GM12872 (cell line): Measurements from ENCODE around the gene GMPPB.

Experiments used
- TF ChIP-seq, protein P1 (sequence below): IDR thresholded peaks from 3 replicates; pipeline ENCODE4 v1.5.1; 2011; ENCODE audit warnings: low read depth, mild to moderate bottlenecking, low read length, moderate library complexity; ENCODE audit not compliant: insufficient read depth

The GMPPB gene

DNA sequence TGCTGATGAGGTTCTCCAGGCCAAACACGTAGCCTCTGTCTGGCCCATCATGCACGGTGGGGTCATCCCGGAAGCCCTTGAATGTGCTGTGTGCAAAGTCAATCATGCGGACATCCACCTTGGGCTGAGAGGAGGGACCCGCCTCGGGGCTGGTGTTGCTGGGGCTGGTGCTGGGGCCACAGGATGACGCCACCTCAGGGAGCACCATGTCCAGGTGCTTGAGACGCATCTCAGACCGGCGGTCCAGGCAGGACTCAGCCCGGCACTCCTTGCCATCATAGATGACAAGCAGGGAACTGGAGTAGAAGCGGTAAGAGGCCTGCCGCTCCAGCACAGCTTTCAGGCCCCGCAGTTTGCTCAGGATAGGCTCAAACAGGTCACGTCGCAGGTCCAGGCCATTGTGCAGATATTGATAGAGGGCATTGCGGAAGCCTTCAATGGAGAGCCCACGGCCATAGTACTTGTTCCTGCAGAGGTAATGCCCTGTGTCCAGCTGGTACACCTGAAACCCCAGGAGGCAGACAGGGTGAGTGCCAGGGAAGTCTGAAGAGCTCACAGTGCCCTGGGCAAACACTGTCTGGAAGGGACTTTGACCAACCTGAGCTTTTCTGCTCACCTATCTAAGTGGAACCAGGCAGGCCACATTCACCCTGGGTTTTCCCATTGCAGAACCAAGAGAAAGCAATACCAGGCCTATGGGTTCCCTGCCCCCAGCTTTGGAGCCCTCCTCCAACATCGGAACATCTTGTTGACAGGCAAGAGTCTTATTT is 3.6 kb upstream of the GMPPB start:
- TF ChIP-seq, protein P1, sequence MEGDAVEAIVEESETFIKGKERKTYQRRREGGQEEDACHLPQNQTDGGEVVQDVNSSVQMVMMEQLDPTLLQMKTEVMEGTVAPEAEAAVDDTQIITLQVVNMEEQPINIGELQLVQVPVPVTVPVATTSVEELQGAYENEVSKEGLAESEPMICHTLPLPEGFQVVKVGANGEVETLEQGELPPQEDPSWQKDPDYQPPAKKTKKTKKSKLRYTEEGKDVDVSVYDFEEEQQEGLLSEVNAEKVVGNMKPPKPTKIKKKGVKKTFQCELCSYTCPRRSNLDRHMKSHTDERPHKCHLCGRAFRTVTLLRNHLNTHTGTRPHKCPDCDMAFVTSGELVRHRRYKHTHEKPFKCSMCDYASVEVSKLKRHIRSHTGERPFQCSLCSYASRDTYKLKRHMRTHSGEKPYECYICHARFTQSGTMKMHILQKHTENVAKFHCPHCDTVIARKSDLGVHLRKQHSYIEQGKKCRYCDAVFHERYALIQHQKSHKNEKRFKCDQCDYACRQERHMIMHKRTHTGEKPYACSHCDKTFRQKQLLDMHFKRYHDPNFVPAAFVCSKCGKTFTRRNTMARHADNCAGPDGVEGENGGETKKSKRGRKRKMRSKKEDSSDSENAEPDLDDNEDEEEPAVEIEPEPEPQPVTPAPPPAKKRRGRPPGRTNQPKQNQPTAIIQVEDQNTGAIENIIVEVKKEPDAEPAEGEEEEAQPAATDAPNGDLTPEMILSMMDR, result no peak

DNA sequence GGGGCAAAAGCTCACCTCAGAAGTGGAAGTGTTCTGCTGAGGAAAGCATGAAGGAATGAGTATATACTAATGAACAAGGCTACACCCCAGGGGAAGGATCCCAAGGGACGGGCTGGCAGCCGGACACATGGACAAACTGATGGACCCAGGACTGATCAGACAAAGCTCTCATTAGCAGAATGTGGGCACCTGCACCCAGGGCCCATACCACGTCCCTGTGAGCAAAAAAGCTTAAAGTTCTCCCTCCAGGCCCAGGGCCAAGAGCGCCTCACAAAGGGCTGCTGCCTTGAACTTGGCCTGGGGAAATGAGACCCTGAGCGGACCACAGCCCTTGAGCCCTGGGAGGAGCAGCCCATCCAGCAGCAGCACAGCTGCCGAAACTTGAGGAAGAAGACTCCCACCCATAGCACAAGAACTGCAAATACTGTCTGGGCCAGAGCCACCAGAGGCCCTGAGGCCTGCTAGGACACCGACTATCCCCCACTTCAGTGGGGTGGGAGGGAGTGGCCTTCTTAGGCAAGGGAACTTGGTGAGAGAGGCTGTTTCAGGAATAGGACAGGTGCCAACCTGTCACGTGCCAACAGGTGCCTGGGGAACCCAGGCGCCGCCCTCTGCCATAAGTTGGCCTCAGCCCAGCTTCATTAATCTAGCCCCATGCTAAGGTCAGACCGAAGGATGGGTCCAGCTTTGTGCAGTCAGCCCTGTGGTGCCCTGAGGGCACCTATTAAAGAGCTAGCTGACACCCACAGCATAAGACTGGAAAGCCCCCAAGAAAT is 2.3 kb upstream of the GMPPB start:
- TF ChIP-seq, protein P1, result no peak

DNA sequence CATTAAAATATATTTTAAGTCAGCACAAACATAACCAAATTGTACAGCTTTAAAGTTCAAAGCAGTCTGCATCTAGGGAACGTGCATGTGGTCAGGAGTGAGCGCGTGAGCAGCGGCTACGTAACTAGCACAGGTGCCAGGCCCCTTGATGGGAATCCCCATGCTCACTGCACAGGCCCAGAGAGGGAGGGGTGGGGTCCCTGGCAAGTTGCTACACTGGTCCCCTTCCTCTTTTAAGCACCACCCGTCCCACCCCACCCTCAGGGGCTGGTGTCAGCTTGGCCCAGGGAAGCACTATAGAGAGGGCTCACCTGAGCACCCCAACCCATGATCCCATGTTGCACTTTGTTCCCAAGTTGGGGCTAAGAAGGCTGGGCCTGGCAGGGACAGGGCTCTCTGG is 835 bp upstream of the GMPPB start:
- TF ChIP-seq, protein P1, result no peak

DNA sequence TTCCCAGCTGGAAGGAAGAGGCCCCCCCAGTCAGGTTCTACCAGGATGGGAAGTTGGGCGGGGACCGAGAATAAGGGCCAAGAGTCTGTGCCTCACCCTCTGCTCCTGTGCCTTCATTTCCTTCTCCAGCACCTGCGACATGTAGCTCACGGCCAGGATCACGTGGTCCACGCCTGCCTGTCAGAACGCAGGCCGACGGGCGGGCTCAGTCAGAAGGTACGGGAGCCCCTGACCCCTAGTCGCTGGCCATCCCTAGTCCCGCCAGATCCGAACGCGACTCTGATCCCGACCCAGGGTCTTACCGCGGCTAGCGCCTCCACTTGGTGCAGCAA is 489 bp downstream of the GMPPB start:
- TF ChIP-seq, protein P1, result no peak

DNA sequence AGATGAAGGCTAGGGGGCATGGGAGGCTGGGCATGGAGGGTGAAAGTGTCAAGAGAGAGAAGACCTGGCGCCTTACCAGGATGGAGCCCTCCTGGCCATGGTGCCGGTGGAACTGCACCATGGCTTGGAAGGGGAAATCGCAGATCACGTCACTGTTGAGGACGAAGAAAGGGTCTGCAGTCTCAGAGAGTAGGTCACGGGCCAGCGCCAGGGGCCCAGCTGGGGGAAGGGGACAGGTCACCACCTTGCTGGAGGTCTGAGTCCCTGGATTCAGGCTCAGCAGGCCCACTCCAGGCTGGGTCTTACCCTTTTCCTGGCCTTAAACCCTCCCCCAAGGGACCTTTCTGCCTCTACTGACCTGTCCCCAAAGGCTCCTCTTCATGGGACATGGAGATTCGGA is 855 bp downstream of the GMPPB start:
- TF ChIP-seq, protein P1, result no peak

DNA sequence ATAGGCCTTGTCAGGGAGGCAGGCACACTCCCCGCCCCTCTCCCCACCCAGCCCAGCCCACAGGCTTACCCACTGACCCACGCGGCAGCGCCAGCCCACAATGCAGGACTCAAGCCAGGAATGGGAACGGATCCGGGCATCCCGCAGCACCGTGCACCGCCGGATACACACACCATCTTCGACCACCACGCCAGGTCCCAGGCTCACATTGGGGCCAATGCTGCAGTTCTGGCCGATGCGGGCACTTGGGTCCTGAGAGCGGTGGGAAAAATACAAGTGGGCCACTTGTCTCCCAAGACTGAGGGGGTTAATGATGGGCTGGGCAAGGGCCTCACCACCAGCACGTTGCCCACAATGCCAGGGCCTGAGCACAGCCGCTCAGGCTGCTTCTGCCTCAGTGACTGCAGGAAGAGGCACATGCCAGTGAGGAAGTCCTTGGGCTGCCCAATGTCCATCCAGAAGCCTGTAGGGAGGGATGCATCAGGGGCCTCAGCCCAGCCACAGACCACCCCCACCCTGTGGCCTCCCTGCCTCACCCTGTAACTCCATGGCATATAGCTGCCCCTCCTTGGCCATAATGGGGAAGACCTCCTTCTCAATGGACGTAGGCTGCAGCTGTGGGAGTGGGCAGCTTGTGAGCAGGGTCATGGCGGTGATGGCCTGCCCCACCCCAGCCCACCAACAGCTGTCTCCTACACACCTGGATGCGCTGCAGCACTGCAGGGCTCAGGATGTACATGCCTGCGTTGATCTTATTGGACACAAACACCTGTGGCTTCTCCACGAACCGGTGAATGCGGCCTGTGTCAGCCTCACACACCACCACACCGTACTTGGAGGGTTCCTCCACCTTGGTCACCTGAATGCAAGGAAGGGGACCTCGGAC is 1.6 kb downstream of the GMPPB start:
- TF ChIP-seq, protein P1, result no peak

DNA sequence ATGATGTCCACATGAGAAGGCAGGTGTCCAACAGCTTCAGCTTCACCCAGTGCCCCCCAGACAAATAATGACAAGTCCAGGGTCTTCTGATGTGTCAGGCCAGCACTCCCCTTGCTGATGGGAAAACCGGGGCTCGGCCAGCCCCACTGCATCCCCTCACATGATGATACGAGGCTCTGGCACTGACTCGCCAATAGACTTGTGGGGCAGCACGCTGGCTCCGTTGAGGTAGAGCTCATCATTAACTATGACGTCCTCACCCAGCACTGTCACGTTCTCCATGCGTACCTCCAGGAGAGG is 2.2 kb downstream of the GMPPB start:
- TF ChIP-seq, protein P1, result no peak
